ENCODE data around the gene NOXO1. TPM values are rescaled to one million over a fixed set of nuclear protein-coding genes. Genes with fewer than 3 reads are reported as not detected.

Gene NOXO1
- total and polyA plus RNA-seq, 10 of the 15 experiments (the other 5 are each of a cell fraction or from before 2014, with no cell fraction given): 0.09 to 0.76 (median 0.26) TPM; not detected in 4

DNA sequence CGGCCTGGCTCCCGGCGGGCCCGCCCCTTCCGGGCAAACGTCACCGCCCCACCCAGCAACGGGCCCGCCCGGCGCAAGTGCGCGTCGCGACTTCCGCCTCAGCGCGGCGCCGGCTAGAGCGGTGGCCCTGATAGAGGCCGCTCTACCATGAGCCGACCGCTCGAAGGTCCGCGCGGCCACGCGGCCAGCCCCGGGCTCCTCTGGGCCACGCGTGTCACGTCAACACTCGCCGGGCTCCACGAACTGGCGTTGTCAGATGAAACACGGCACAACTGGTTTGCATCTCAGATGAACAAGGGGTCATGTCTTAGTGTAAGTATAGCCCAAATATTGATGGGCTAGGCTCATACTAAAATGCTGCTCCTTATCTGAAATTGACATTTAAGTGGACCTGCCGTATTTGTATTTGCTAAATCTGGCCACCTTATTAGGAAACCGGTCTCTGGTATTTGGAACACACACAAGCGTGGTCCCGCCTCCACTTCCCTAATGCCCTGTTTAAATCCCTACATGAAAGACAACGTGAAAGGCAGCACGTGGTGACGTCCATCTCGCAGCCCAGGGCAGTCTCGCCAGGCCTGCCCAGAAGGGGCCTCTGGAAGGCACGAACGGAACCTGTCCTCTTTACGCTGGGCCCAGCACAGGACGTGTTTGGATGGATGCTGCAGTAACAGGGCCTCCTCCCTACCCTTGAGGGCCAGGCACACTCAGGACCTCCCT, 28.7 kb upstream of the NOXO1 start, which contains the start of gene ZNF598 (continued):
- TF ChIP-seq, protein P1, sequence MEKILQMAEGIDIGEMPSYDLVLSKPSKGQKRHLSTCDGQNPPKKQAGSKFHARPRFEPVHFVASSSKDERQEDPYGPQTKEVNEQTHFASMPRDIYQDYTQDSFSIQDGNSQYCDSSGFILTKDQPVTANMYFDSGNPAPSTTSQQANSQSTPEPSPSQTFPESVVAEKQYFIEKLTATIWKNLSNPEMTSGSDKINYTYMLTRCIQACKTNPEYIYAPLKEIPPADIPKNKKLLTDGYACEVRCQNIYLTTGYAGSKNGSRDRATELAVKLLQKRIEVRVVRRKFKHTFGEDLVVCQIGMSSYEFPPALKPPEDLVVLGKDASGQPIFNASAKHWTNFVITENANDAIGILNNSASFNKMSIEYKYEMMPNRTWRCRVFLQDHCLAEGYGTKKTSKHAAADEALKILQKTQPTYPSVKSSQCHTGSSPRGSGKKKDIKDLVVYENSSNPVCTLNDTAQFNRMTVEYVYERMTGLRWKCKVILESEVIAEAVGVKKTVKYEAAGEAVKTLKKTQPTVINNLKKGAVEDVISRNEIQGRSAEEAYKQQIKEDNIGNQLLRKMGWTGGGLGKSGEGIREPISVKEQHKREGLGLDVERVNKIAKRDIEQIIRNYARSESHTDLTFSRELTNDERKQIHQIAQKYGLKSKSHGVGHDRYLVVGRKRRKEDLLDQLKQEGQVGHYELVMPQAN (conservative IDR thresholded peaks at IDR 0.05): peak; percentile 77; the same call in 1 of the 2 replicates
- no peak for TF ChIP-seq ZSCAN29 (IDR thresholded peaks at IDR 0.05)
- TF ChIP-seq YY1 (IDR thresholded peaks at IDR 0.05; ENCODE audit: low read depth, low read length): peak; percentile 67
- TF ChIP-seq MYB (IDR thresholded peaks at IDR 0.05; ENCODE audit: borderline replicate concordance, low read depth, low read length): no peak
- TF ChIP-seq SMAD5 (IDR thresholded peaks at IDR 0.05; ENCODE audit: low read depth): peak; percentile 47; the same call in 1 of the 2 replicates
- no peak for TF ChIP-seq EZH2 (IDR thresholded peaks at IDR 0.05; ENCODE audit: borderline replicate concordance, control insufficient read depth, low read depth, low read length)
- TF ChIP-seq, protein P2, sequence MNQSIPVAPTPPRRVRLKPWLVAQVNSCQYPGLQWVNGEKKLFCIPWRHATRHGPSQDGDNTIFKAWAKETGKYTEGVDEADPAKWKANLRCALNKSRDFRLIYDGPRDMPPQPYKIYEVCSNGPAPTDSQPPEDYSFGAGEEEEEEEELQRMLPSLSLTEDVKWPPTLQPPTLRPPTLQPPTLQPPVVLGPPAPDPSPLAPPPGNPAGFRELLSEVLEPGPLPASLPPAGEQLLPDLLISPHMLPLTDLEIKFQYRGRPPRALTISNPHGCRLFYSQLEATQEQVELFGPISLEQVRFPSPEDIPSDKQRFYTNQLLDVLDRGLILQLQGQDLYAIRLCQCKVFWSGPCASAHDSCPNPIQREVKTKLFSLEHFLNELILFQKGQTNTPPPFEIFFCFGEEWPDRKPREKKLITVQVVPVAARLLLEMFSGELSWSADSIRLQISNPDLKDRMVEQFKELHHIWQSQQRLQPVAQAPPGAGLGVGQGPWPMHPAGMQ (IDR thresholded peaks at IDR 0.05; ENCODE audit: borderline replicate concordance): no peak
- TF ChIP-seq, protein P3, sequence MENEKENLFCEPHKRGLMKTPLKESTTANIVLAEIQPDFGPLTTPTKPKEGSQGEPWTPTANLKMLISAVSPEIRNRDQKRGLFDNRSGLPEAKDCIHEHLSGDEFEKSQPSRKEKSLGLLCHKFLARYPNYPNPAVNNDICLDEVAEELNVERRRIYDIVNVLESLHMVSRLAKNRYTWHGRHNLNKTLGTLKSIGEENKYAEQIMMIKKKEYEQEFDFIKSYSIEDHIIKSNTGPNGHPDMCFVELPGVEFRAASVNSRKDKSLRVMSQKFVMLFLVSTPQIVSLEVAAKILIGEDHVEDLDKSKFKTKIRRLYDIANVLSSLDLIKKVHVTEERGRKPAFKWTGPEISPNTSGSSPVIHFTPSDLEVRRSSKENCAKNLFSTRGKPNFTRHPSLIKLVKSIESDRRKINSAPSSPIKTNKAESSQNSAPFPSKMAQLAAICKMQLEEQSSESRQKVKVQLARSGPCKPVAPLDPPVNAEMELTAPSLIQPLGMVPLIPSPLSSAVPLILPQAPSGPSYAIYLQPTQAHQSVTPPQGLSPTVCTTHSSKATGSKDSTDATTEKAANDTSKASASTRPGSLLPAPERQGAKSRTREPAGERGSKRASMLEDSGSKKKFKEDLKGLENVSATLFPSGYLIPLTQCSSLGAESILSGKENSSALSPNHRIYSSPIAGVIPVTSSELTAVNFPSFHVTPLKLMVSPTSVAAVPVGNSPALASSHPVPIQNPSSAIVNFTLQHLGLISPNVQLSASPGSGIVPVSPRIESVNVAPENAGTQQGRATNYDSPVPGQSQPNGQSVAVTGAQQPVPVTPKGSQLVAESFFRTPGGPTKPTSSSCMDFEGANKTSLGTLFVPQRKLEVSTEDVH (IDR thresholded peaks at IDR 0.05; ENCODE audit: low read depth, partially characterized antibody): no peak
- TF ChIP-seq, protein P4, sequence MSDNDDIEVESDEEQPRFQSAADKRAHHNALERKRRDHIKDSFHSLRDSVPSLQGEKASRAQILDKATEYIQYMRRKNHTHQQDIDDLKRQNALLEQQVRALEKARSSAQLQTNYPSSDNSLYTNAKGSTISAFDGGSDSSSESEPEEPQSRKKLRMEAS (IDR thresholded peaks at IDR 0.05; ENCODE audit: low read depth, low read length): peak; percentile 48
- TF ChIP-seq SIX5 (IDR thresholded peaks at IDR 0.05; ENCODE audit: low read depth, low read length, severe bottlenecking): peak; percentile 42
- no peak for TF ChIP-seq NRF1 (conservative IDR thresholded peaks at IDR 0.05; ENCODE audit: low read depth, low read length)
- peak; percentile 80; the same call in 1 of the 2 replicates for TF ChIP-seq PML (IDR thresholded peaks at IDR 0.05; ENCODE audit: low read length)
- peak; percentile 46 for TF ChIP-seq LARP7 (IDR thresholded peaks at IDR 0.05)
- no peak; the same call in 1 of the 2 replicates for TF ChIP-seq SMARCA5 (IDR thresholded peaks at IDR 0.05)
- peak; percentile 77; the same call in 2 of the 3 replicates for TF ChIP-seq POU2F2 (IDR thresholded peaks at IDR 0.05; ENCODE audit: borderline replicate concordance, low read depth, low read length)
- TF ChIP-seq, protein P5, sequence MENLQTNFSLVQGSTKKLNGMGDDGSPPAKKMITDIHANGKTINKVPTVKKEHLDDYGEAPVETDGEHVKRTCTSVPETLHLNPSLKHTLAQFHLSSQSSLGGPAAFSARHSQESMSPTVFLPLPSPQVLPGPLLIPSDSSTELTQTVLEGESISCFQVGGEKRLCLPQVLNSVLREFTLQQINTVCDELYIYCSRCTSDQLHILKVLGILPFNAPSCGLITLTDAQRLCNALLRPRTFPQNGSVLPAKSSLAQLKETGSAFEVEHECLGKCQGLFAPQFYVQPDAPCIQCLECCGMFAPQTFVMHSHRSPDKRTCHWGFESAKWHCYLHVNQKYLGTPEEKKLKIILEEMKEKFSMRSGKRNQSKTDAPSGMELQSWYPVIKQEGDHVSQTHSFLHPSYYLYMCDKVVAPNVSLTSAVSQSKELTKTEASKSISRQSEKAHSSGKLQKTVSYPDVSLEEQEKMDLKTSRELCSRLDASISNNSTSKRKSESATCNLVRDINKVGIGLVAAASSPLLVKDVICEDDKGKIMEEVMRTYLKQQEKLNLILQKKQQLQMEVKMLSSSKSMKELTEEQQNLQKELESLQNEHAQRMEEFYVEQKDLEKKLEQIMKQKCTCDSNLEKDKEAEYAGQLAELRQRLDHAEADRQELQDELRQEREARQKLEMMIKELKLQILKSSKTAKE (IDR thresholded peaks at IDR 0.05; ENCODE audit: low read depth, poor library complexity, severe bottlenecking): no peak
- TF ChIP-seq, protein P6, sequence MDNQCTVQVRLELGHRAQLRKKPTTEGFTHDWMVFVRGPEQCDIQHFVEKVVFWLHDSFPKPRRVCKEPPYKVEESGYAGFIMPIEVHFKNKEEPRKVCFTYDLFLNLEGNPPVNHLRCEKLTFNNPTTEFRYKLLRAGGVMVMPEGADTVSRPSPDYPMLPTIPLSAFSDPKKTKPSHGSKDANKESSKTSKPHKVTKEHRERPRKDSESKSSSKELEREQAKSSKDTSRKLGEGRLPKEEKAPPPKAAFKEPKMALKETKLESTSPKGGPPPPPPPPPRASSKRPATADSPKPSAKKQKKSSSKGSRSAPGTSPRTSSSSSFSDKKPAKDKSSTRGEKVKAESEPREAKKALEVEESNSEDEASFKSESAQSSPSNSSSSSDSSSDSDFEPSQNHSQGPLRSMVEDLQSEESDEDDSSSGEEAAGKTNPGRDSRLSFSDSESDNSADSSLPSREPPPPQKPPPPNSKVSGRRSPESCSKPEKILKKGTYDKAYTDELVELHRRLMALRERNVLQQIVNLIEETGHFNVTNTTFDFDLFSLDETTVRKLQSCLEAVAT (IDR thresholded peaks at IDR 0.05): no peak; the same call in 1 of the 2 replicates
- no peak for TF ChIP-seq FOXM1 (IDR thresholded peaks at IDR 0.05; ENCODE audit: low read depth, low read length)
- no peak for TF ChIP-seq FOXK2 (IDR thresholded peaks at IDR 0.05)

All from GM12878 (cell line).